Measurements from ENCODE around the gene IDH3B.
A peak's percentile ranks its signal among the peaks of the same experiment; 100 is the strongest.

The IDH3B gene

GRCh38 chr20:2654831-2655230 is 9.2 kb downstream of the IDH3B start:
- DNase-seq (ENCODE audit: low read depth): no peak
- Histone ChIP-seq H3K4me3 (ENCODE audit: low read length) (peak overlapping the region; percentile 96), H3K9me3 (ENCODE audit: control insufficient read depth, low read length) (no peaks in the 10 kb centered on the region), H3K27me3 (replicated peaks; ENCODE audit: control insufficient read depth, insufficient read depth, low read length) (no peaks in the 10 kb centered on the region), H3K4me1 (ENCODE audit: control insufficient read depth, insufficient read depth, low read length) (peaks cover 21% of the 10 kb centered on the region), H3K9ac (ENCODE audit: low read length) (peak overlapping the region; percentile 94), H3K36me3 (ENCODE audit: control insufficient read depth, insufficient read depth, low read length, severe bottlenecking) (peaks cover 60% of the 10 kb centered on the region)

- Histone ChIP-seq H3K9me3 (ENCODE audit: control insufficient read depth, low read length) (no peaks in the 10 kb centered on the region), H3K4me3 (ENCODE audit: low read length) (peak overlapping the region; percentile 96), H3K4me1 (ENCODE audit: control insufficient read depth, insufficient read depth, low read length) (peaks cover 21% of the 10 kb centered on the region), H3K36me3 (ENCODE audit: control insufficient read depth, insufficient read depth, low read length, severe bottlenecking) (peaks cover 56% of the 10 kb centered on the region), H3K9ac (ENCODE audit: low read length) (peak overlapping the region; percentile 94), H3K27me3 (replicated peaks; ENCODE audit: control insufficient read depth, insufficient read depth, low read length) (no peaks in the 10 kb centered on the region)
- no peak for DNase-seq (ENCODE audit: low read depth)
These were observed 9.6 kb downstream of the IDH3B start for GRCh38 chr20:2654384-2654822.

- H3K9me3 ChIP-seq (ENCODE audit: control insufficient read depth, low read length): no peaks in the 10 kb centered on the region
These were observed 10.2 kb downstream of the IDH3B start for GRCh38 chr20:2653556-2654383.

GRCh38 chr20:2652724-2653555 is 11.1 kb downstream of the IDH3B start:
- H3K9ac ChIP-seq (ENCODE audit: low read length): peak overlapping the region; percentile 94
- H3K9me3 ChIP-seq (ENCODE audit: control insufficient read depth, low read length): no peaks in the 10 kb centered on the region
- H3K4me3 ChIP-seq (ENCODE audit: low read length): peak overlapping the region; percentile 96
- DNase-seq (ENCODE audit: low read depth): peak; percentile 64
- H3K27me3 ChIP-seq (replicated peaks; ENCODE audit: control insufficient read depth, insufficient read depth, low read length): no peaks in the 10 kb centered on the region
- peaks cover 21% of the 10 kb centered on the region for H3K4me1 ChIP-seq (ENCODE audit: control insufficient read depth, insufficient read depth, low read length)
- peaks cover 41% of the 10 kb centered on the region for H3K36me3 ChIP-seq (ENCODE audit: control insufficient read depth, insufficient read depth, low read length, severe bottlenecking)

More at GRCh38 chr20:2653556-2654383, 10.2 kb downstream of the IDH3B start:
- Histone ChIP-seq H3K9ac (ENCODE audit: low read length) (peak overlapping the region; percentile 94), H3K4me3 (ENCODE audit: low read length) (peak overlapping the region; percentile 96), H3K27me3 (replicated peaks; ENCODE audit: control insufficient read depth, insufficient read depth, low read length) (no peaks in the 10 kb centered on the region), H3K36me3 (ENCODE audit: control insufficient read depth, insufficient read depth, low read length, severe bottlenecking) (peaks cover 50% of the 10 kb centered on the region), H3K4me1 (ENCODE audit: control insufficient read depth, insufficient read depth, low read length) (peaks cover 21% of the 10 kb centered on the region)
- no peak for DNase-seq (ENCODE audit: low read depth)

GRCh38 chr20:2651772-2652723 is 12.0 kb downstream of the IDH3B start, which contains the start of gene NOP56:
NOP56 (plus strand) TSS chr20:2652632; CDS start chr20:2652661, 29 bp downstream.
- Histone ChIP-seq H3K4me3 (ENCODE audit: low read length) (peak within 1 kb of the TSS; percentile 96), H3K27me3 (replicated peaks; ENCODE audit: control insufficient read depth, insufficient read depth, low read length) (no peaks in the 10 kb centered on the region), H3K9ac (ENCODE audit: low read length) (peak within 1 kb of the TSS; percentile 94), H3K9me3 (ENCODE audit: control insufficient read depth, low read length) (no peaks in the 10 kb centered on the region), H3K36me3 (ENCODE audit: control insufficient read depth, insufficient read depth, low read length, severe bottlenecking) (peaks cover 32% of the 10 kb centered on the region), H3K4me1 (ENCODE audit: control insufficient read depth, insufficient read depth, low read length) (peaks cover 21% of the 10 kb centered on the region)
- peak; percentile 97 for DNase-seq (ENCODE audit: low read depth)

- no peaks in the 10 kb centered on the region for H3K27me3 ChIP-seq (replicated peaks; ENCODE audit: control insufficient read depth, insufficient read depth, low read length)
- no peak overlapping the region for H3K9ac ChIP-seq (ENCODE audit: low read length)
- H3K36me3 ChIP-seq (ENCODE audit: control insufficient read depth, insufficient read depth, low read length, severe bottlenecking): peaks cover 10% of the 10 kb centered on the region
- DNase-seq (ENCODE audit: low read depth): no peak
- H3K4me1 ChIP-seq (ENCODE audit: control insufficient read depth, insufficient read depth, low read length): no peaks in the 10 kb centered on the region
- no peak overlapping the region for H3K4me3 ChIP-seq (ENCODE audit: low read length)
- no peaks in the 10 kb centered on the region for H3K9me3 ChIP-seq (ENCODE audit: control insufficient read depth, low read length)
These were observed 20.3 kb downstream of the IDH3B start for GRCh38 chr20:2643708-2644107.

GRCh38 chr20:2640899-2641298 is 23.1 kb downstream of the IDH3B start:
- Histone ChIP-seq H3K27me3 (replicated peaks; ENCODE audit: control insufficient read depth, insufficient read depth, low read length) (no peaks in the 10 kb centered on the region), H3K9me3 (ENCODE audit: control insufficient read depth, low read length) (no peaks in the 10 kb centered on the region), H3K9ac (ENCODE audit: low read length) (no peak overlapping the region), H3K4me1 (ENCODE audit: control insufficient read depth, insufficient read depth, low read length) (no peaks in the 10 kb centered on the region), H3K4me3 (ENCODE audit: low read length) (no peak overlapping the region), H3K36me3 (ENCODE audit: control insufficient read depth, insufficient read depth, low read length, severe bottlenecking) (peaks cover 10% of the 10 kb centered on the region)
- no peak for DNase-seq (ENCODE audit: low read depth)

- no peaks in the 10 kb centered on the region for H3K9me3 ChIP-seq (ENCODE audit: control insufficient read depth, low read length)
- H3K36me3 ChIP-seq (ENCODE audit: control insufficient read depth, insufficient read depth, low read length, severe bottlenecking): peaks cover 10% of the 10 kb centered on the region
- peaks cover 5% of the 10 kb centered on the region for H3K27me3 ChIP-seq (replicated peaks; ENCODE audit: control insufficient read depth, insufficient read depth, low read length)
- H3K4me1 ChIP-seq (ENCODE audit: control insufficient read depth, insufficient read depth, low read length): no peaks in the 10 kb centered on the region
- no peak overlapping the region for H3K4me3 ChIP-seq (ENCODE audit: low read length)
- no peak for DNase-seq (ENCODE audit: low read depth)
- H3K9ac ChIP-seq (ENCODE audit: low read length): no peak overlapping the region
These were observed 23.8 kb downstream of the IDH3B start for GRCh38 chr20:2640260-2640659.

GRCh38 chr20:2637246-2637645 is 26.8 kb downstream of the IDH3B start:
- Histone ChIP-seq H3K9me3 (ENCODE audit: control insufficient read depth, low read length) (no peaks in the 10 kb centered on the region), H3K36me3 (ENCODE audit: control insufficient read depth, insufficient read depth, low read length, severe bottlenecking) (no peaks in the 10 kb centered on the region)

GRCh38 chr20:2633381-2633780 is 30.6 kb downstream of the IDH3B start:
- no peak for DNase-seq (ENCODE audit: low read depth)
- no peaks in the 10 kb centered on the region for H3K36me3 ChIP-seq (ENCODE audit: control insufficient read depth, insufficient read depth, low read length, severe bottlenecking)
- peaks cover 3% of the 10 kb centered on the region for H3K9me3 ChIP-seq (ENCODE audit: control insufficient read depth, low read length)
- H3K9ac ChIP-seq (ENCODE audit: low read length): no peak overlapping the region
- peaks cover 6% of the 10 kb centered on the region for H3K4me1 ChIP-seq (ENCODE audit: control insufficient read depth, insufficient read depth, low read length)
- no peak overlapping the region for H3K4me3 ChIP-seq (ENCODE audit: low read length)
- H3K27me3 ChIP-seq (replicated peaks; ENCODE audit: control insufficient read depth, insufficient read depth, low read length): peaks cover 6% of the 10 kb centered on the region

More at GRCh38 chr20:2637246-2637645, 26.8 kb downstream of the IDH3B start:
- Histone ChIP-seq H3K4me3 (ENCODE audit: low read length) (no peak overlapping the region), H3K27me3 (replicated peaks; ENCODE audit: control insufficient read depth, insufficient read depth, low read length) (peaks cover 6% of the 10 kb centered on the region), H3K4me1 (ENCODE audit: control insufficient read depth, insufficient read depth, low read length) (peaks cover 6% of the 10 kb centered on the region), H3K9ac (ENCODE audit: low read length) (no peak overlapping the region)
- no peak for DNase-seq (ENCODE audit: low read depth)
